Measurements from ENCODE around the gene MGAT4C. TPM values are rescaled to one million over a fixed set of nuclear protein-coding genes. Genes with fewer than 3 reads are reported as not detected.

The MGAT4C gene
- total and polyA plus RNA-seq, 8 donors: 0.20 to 2.7 (median 0.86) TPM

GRCh38 chr12:86233126-86233525 is 23.1 kb downstream of the MGAT4C start:
- no peak for TF ChIP-seq CTCF (IDR thresholded peaks at IDR 0.05)
- no peak overlapping the region for H3K27ac ChIP-seq
- DNase-seq: no peak
- no peak for ATAC-seq
- H3K9me3 ChIP-seq: no peaks in the 10 kb centered on the region
- H3K36me3 ChIP-seq: no peaks in the 10 kb centered on the region
- intact Hi-C loops (cut with DNase I): no loop called here
- no peak overlapping the region for H3K4me3 ChIP-seq
- no peaks in the 10 kb centered on the region for H3K4me1 ChIP-seq
- H3K27me3 ChIP-seq: no peaks in the 10 kb centered on the region

DNA sequence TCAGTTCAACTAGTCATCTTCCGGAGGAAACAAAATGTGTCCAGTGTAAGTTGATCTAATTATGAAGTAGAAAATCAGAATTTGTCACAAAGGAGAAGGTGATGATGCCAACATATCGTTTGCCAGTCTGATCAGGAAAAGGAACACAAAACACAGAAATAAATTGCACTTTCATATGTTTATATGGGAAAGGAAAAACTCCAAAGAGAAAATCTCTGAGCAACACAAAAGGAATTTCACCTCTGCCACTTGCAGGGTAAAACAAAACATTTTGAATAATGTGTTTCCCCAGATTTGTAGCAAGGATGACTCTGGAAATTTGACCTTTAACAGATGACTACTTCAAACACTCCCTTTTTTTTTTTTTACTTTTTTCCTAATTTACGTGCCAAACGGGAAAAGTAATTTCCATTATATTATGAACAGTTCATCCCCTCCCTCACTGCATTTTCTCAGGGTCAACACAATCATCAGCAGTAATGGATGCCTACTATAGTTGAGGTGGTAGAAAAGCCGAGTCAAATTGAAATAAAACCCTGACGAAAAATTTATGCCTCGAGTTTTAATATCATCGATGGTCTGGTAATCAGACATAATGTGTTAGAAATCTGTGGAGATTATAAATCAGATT is 25.6 kb downstream of the MGAT4C start:
- no peaks in the 10 kb centered on the region for H3K27me3 ChIP-seq
- peaks cover 0 to 4% of the 10 kb centered on the region in 2 donors for H3K9me3 ChIP-seq
- no peak overlapping the region for H3K4me3 ChIP-seq
- TF ChIP-seq CTCF (IDR thresholded peaks at IDR 0.05): no peak
- DNase-seq (no peak), ATAC-seq (no peak)
- H3K36me3 ChIP-seq: no peaks in the 10 kb centered on the region
- no peak overlapping the region for H3K27ac ChIP-seq
- H3K4me1 ChIP-seq: no peaks in the 10 kb centered on the region
- intact Hi-C loops (cut with DNase I): no loop called here

DNA sequence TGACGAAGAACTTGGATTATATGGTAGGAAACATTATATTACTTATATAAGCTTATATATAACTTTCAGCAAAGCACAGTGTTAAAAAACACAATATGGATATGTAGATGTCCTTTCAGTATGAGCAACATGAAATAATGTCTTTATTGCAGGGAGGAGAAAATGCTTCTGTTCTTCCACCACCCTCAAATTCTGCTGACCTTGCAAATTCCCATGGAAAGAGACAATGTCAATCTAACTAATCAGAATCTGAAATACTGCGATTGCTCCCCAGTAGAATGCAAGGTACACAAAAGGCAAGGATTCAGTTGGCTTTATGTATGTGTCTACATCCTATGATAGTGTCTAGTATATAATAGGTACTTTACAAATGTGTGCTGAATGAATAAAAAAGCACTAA is 26.4 kb downstream of the MGAT4C start:
- DNase-seq (no peak), ATAC-seq (no peak)
- Histone ChIP-seq H3K27ac (no peak overlapping the region), H3K4me3 (no peak overlapping the region), H3K27me3 (no peaks in the 10 kb centered on the region), H3K36me3 (no peaks in the 10 kb centered on the region), H3K9me3 (peaks cover 0 to 4% of the 10 kb centered on the region in 2 donors), H3K4me1 (no peaks in the 10 kb centered on the region)
- no peak for TF ChIP-seq CTCF (IDR thresholded peaks at IDR 0.05)
- intact Hi-C loops (cut with DNase I): no loop called here

DNA sequence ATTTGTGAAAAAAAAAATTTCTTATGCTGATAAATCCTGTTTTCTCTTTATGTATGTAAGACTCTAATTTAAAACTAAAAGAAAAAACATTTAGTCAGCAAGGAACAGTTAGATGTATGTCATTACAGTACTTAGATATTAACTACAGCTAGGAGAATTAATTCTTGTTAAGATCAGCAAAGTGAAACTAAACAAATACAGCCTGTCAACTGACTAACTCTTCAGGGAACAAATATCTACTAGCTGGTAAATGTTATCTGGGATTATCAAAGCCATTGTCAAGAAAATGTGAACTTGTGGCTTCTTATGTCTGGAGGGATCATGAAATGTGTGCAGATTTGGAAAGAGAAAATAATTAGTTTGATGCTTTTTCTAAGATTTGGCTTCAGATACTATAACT is 27.5 kb downstream of the MGAT4C start:
- no peak for ATAC-seq
- peaks cover 0 to 4% of the 10 kb centered on the region in 2 donors for H3K9me3 ChIP-seq
- H3K4me1 ChIP-seq: no peaks in the 10 kb centered on the region
- no peak overlapping the region for H3K27ac ChIP-seq
- no peak for TF ChIP-seq CTCF (IDR thresholded peaks at IDR 0.05)
- H3K27me3 ChIP-seq: no peaks in the 10 kb centered on the region
- no peak overlapping the region for H3K4me3 ChIP-seq
- H3K36me3 ChIP-seq: no peaks in the 10 kb centered on the region
- no peak for DNase-seq
- intact Hi-C loops (cut with DNase I): no loop called here

DNA sequence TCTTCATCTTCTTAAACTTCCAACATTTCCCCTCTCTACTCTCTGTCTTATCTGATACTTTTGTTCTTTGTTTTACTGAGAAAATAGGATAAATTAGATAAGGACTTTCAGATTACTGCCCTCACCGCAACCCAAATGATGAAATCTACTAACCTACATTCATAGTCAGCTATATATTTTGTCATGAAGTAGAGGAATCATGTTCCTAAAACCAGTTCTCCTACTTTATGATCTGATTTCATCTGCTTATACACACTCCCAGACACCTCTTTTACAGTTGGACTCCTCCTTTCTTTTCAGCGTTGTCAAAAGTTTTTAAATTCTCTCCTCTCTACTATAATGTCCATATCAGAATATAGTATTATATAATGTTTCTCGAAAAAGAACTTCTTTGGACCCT is 29.7 kb downstream of the MGAT4C start:
- ATAC-seq (no peak), DNase-seq (no peak)
- intact Hi-C loops (cut with DNase I): no loop called here
- Histone ChIP-seq H3K4me3 (no peak overlapping the region), H3K36me3 (no peaks in the 10 kb centered on the region), H3K4me1 (no peaks in the 10 kb centered on the region), H3K27ac (no peak overlapping the region), H3K27me3 (no peaks in the 10 kb centered on the region), H3K9me3 (peaks cover 0 to 4% of the 10 kb centered on the region in 2 donors)
- no peak for TF ChIP-seq CTCF (IDR thresholded peaks at IDR 0.05)
